HG03457 (cell line): ENCODE data around the gene UTP11.

Experiments
- ATAC-seq: cut with Tn5 transposase; IDR thresholded peaks from one replicate; pipeline ENCODE4 v1.9.1; 2021; ENCODE audit warnings: moderate number of reproducible peaks; ENCODE audit not compliant: unreplicated experiment

Gene UTP11

DNA sequence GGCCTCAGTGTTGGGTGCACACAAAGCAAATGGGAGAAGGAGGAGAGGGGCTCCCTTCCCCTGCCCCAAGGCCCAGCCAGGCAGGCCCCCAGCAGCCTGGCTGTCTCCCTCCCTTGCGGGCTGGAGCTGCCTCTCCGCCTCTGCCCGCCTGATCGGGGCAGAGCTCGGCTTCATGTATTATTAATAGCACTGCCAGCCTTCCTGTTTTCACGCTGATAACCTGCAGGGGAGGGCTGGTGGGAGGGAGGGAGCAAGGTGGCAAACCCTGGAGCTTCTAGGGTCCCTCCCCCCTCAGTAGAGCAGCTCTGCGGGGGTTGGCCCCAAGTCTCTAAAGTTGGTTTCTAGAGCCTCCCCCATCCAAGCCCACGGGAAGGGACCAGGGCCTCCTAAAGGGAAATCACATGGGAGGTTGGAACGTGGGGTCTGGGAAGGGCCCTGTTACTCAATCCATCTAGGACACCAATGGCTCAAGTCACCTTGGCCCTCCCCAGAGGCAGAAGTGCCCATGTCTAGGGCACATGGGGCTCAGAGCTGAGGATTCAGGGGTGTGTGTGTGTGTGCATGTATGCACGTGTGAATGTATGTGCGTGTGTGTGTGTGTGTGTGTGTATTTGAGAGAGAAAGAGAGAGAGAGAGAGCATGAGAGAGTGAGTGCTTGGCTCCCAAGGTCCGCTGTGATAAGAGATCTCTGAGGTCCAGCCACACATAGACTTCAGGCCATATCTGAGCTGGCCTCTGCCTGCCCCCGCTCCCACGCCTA lies 55.9 kb downstream of the UTP11 start:
- no peak for ATAC-seq

DNA sequence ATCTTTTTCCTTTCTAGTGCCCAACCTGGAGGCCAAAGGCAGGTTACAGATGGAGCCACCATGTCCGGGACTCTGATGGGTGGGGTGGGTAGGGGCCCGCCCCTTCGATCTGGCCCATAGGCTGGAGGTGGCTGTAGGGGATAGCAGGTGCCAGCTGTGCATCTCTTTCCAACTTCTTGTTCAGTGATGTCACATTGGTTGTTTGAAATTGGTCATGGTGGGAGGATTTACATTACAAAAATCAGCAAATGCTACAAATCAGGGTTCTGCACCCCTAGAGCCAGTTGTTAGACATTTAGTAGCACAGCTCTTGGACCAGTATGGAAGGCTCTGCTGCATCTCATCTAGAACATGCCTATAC lies 56.4 kb downstream of the UTP11 start:
- no peak for ATAC-seq

DNA sequence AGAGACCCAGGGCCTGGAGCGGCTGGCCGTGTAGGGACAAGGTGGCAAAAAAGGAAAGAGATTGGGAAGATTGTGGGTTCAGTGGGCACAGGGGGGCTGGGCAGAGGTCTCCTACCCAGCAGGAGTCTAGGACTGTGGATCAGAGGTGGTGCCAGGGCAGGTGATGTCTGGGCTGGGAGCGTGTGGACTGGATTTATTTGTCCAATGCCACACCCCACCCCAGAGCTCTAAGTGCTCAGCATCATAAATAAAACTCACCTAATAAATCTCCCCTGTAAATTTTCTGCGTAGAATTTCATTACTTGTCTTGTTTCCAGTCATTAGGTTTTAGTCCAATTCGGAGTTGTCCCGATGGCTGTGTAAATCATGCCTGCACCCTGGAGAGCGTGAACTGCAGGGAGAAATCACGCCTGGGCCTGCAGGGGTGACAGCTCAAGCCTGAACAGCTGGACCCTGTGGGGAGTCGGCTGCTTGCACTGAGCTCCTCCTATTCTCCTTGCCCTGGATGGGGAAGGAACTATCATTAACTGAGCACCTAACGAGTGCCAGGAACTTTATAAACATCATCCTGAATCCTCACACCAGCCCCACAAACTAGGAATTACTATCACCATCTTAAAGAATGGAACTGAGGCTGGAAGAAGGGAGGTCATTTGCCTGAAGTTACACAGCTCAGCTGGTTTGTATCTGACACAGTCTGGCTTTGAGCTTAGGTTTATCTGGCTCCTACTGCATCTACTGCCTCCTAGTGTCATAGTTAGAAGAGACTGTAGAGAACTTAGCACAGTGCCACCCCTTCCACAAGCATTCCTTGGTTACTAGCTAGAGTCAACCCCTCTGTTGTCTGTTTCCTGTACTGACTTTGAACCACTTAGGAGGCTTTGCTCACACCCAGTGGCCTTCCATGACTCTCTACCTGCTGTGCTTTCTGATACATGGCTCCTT lies 59.0 kb downstream of the UTP11 start:
- no peak for ATAC-seq

DNA sequence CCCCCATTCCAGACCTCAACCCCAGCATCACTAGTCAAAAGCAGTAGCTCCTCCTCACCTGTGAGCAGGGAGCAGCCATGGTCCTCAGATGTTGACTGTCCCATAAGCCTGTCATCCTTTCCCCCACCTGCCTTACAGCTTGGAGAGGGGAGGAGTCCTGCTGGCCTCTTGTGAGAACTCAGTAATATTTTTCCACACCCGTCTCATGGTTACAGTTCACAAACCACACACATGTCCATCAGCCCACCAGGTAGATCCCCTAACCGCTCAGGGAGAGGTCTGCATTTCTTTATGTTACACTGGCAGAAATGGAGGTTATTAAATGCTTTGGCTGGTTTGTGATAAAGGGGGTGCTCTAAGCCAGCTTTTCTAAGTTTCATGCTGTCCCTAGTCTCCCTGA lies 60.3 kb downstream of the UTP11 start:
- ATAC-seq, result no peak

DNA sequence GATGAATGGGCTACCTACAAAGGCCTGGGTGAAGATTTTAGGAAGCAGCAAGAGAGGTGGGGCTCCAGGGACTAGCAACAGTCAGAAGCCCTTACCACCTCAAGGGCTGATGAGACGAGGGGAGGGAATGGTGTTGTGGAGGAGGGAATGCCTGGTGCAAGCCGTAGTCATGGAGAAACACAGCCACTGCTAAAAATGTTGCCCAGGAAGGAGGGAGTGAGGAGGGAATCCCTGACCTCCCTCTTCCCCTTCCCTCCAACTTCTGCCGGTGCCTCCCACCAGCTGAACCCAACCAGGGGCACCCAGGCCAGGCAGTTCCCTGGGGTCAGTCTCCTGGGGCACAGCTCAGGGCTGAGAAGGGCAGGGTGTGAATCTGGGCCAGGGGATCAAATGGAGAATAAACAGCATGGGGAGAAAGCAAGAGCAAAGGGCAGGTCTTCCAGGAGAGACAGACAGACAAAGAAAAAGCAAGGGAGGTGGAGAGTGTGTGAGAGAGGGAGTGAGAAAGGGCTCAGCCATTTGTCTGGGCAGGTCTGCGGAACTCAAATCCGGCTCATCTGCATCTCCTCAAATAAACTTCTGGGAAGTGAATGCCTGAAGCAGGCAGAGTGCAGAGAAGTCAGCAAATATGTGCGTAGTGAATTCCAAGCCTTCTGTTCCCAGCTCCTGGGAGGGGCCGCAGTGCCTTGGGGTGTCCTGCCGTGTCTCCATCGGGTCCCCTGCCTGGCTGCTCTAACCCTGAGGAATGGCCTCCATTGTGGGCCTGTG lies 61.2 kb downstream of the UTP11 start:
- no peak for ATAC-seq

DNA sequence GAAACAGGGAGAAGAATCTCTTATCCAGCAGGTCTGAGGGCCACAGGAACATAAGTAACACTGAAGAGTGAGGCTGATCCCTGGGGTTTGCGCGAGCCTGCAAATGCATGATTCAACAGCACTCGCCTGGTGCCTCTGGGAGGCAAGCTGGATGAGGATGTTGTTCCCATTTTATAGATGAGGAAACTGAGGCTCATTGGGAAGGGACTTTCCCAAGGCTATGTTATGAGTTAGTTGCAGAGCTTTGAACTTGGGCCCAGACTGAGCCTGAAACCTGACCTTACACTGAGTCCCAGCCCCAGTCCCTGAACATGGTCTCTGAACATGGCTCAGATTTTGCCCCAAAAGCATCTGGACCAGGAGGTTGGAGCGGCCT lies 61.8 kb downstream of the UTP11 start:
- ATAC-seq, result no peak
